Testis (tissue), 2 donors: ENCODE data around the gene SH2D3A.

ENCODE experiments used
- CTCF ChIP-seq, 3 experiments: fragments of 450-650 bp in 2 of 3; fragments of 200-600 bp in 1 of 3; sonication (generic) in 1 of 3; IDR thresholded peaks; one replicate each; pipeline ENCODE4 v1.5.1; 2016 to 2019; ENCODE audit warnings: antibody characterized with exemption in 3 of 3, mild to moderate bottlenecking in 2 of 3, moderate library complexity in 1 of 3
- POLR2A ChIP-seq: fragments of 450-650 bp; IDR thresholded peaks from one replicate; pipeline ENCODE4 v1.6.1; 2017; ENCODE audit warnings: antibody characterized with exemption, mild to moderate bottlenecking, moderate library complexity

GRCh38 chr19:6807291-6807690 lies 40.1 kb upstream of the SH2D3A start:
- TF ChIP-seq CTCF (IDR thresholded peaks at IDR 0.05) = no peak
- TF ChIP-seq POLR2A = no peak
